GM12878 (cell line): Measurements from ENCODE around the gene TXNRD3. TPM values are rescaled to one million over a fixed set of nuclear protein-coding genes. Genes with fewer than 3 reads are reported as not detected.

ENCODE experiments used
- ATAC-seq: fragments of 200-7000 bp; cut with Tn5 transposase; 3 replicates; pipeline ENCODE4 v1.9.1; 2020; ENCODE audit warnings: mild to moderate bottlenecking, moderate library complexity
- BruUV-seq: library from RNA; stranded (reverse); fragments of 400-500 nt; replicated peaks from 2 replicates; lab custom pipeline; 2021; lab: Mats Ljungman, UMichigan
- CTCF ChIA-PET: fragments of 300-600 bp; sonication (Branson Sonifier 250); formaldehyde crosslinking; extraction: SDS; loops from one replicate; lab custom pipeline; 2021; ENCODE audit warnings: inconsistent platforms; lab: Yijun Ruan, JAX
- POLR2A ChIA-PET: fragments of 350-600 bp; formaldehyde crosslinking; extraction: SDS; loops from one replicate; lab custom pipeline; 2021; ENCODE audit warnings: inconsistent platforms; lab: Charles Lee
- RAD21 ChIA-PET: fragments of 300-600 bp; sonication (Branson Sonifier 250); formaldehyde crosslinking; loops from one replicate; lab custom pipeline; 2023; ENCODE audit warnings: antibody characterized with exemption; ENCODE audit not compliant: unreplicated experiment; lab: Charles Lee
- SMC1A ChIA-PET: fragments of 300-600 bp; sonication (Branson Sonifier 250); formaldehyde crosslinking; loops from one replicate; lab custom pipeline; 2023; ENCODE audit not compliant: unreplicated experiment, uncharacterized antibody; lab: Charles Lee
- DNase-seq: peaks from one replicate; pipeline ENCODE4 v3.0.0-alpha.2; 2011; ENCODE audit warnings: low read depth, low spot score
- FAIRE-seq: peaks from 3 replicates; lab custom pipeline; 2011; peaks lifted over from hg19 to GRCh38; lab: Jason Lieb, UNC
- H2AFZ ChIP-seq: 2 replicates; pipeline ENCODE4 v1.6.0; 2011; ENCODE audit warnings: low read depth, low read length, control low read depth; ENCODE audit not compliant: control insufficient read depth
- H3K27ac ChIP-seq: 2 replicates; pipeline ENCODE4 v1.5.1; 2011; ENCODE audit warnings: control low read depth; ENCODE audit not compliant: control insufficient read depth, insufficient read depth
- H3K27me3 ChIP-seq, 2 experiments: replicated peaks in 1 of 2; 2 replicates each; pipeline versions ENCODE4 v1.6.0 to v1.6.1; 2011; ENCODE audit warnings: low read length in 1 of 2; ENCODE audit not compliant: control insufficient read depth in 2 of 2, insufficient read depth in 2 of 2
- H3K36me3 ChIP-seq, 2 experiments: 2 replicates each; pipeline ENCODE4 v1.5.1; 2011; ENCODE audit warnings: low read length in 1 of 2; ENCODE audit not compliant: control insufficient read depth in 2 of 2, insufficient read depth in 2 of 2
- H3K4me1 ChIP-seq: 2 replicates; pipeline ENCODE4 v1.6.1; 2011; ENCODE audit warnings: mild to moderate bottlenecking, low read length, moderate library complexity, mixed read lengths; ENCODE audit not compliant: control insufficient read depth, insufficient read depth
- H3K4me2 ChIP-seq: 2 replicates; pipeline ENCODE4 v1.6.0; 2011; ENCODE audit warnings: control low read depth; ENCODE audit not compliant: control insufficient read depth, insufficient read depth
- H3K4me3 ChIP-seq: fragments of 200-600 bp; sonication (generic); 2 replicates; pipeline ENCODE4 v1.5.1; 2016
- H3K79me2 ChIP-seq: 2 replicates; pipeline ENCODE4 v1.6.0; 2011; ENCODE audit warnings: low read length; ENCODE audit not compliant: control insufficient read depth, insufficient read depth
- H3K9ac ChIP-seq: 2 replicates; pipeline ENCODE4 v1.8.0; 2011; ENCODE audit warnings: low read length, control low read depth, mixed read lengths; ENCODE audit not compliant: control insufficient read depth, insufficient read depth
- H3K9me3 ChIP-seq: replicated peaks from 3 replicates; pipeline ENCODE4 v1.5.1; 2011; ENCODE audit warnings: mild to moderate bottlenecking, low read length; ENCODE audit not compliant: control insufficient read depth, insufficient read depth
- H4K20me1 ChIP-seq: 2 replicates; pipeline ENCODE4 v1.6.0; 2011; ENCODE audit not compliant: control insufficient read depth, insufficient read depth
- CTCF ChIP-seq, 3 experiments: IDR thresholded peaks in 2 of 3; conservative IDR thresholded peaks in 1 of 3; 2 replicates each; pipeline ENCODE4 v1.5.1; 2011; ENCODE audit warnings: low read depth in 3 of 3, low read length in 3 of 3, mild to moderate bottlenecking in 3 of 3, control low read depth in 2 of 3, moderate library complexity in 2 of 3, inconsistent platforms in 1 of 3, mixed read lengths in 1 of 3; ENCODE audit not compliant: control insufficient read depth in 2 of 3, insufficient read depth in 1 of 3; ENCODE audit errors: extremely low read depth in 1 of 3
- HCFC1 ChIP-seq: fragments of 150-350 bp; IDR thresholded peaks from 2 replicates; pipeline ENCODE4 v1.6.1; 2014; ENCODE audit warnings: low read length
- STAT3 ChIP-seq: IDR thresholded peaks from 2 replicates; pipeline ENCODE4 v1.6.1; 2011; ENCODE audit warnings: low read depth, low read length, improper control_type of control experiment
- WGBS: methylation state at CpG from one replicate; pipeline ENCODE4 v1.1.6; 2016; ENCODE audit warnings: low lambda C conversion rate; ENCODE audit not compliant: insufficient replicate concordance, insufficient coverage; ENCODE audit errors: missing lambda C conversion rate; 5-methylcytosine and 5-hydroxymethylcytosine counted together
- in situ Hi-C: fragments of 300-500 bp; cut with MboI; formaldehyde crosslinking; loops from 9 replicates; pipeline ENCODE4 v1.14.3; 2018; ENCODE audit warnings: mixed read lengths
- intact Hi-C: fragments of 100-400 bp; cut with micrococcal nuclease; formaldehyde crosslinking; loops from one replicate; pipeline ENCODE4 v1.14.2; 2022; ENCODE audit not compliant: unreplicated experiment
- polyA plus RNA-seq, 11 experiments: library from polyadenylated mRNA; depleted of rRNA in 4 of 11; unstranded in 6 of 11; stranded (reverse) in 5 of 11; fragments of >200 nt; fragmentation: Nextera tagmentation in 4 of 11; fragmentation: Illumina TruSeq in 1 of 11; extraction: Ambion mirVana in 4 of 11; extraction: Trizol in 1 of 11; gene quantifications; 1 replicate in 1 of 11; 2 replicates in 10 of 11; pipeline versions ENCODE4 v1.2.1 to v1.2.3, GENCODE V29; 2011 to 2016; ENCODE audit warnings: inconsistent platforms in 2 of 11, missing spikeins in 2 of 11, low read depth in 1 of 11
- total RNA-seq, 4 experiments: library from RNA; depleted of rRNA in 3 of 4; stranded (reverse); fragments of >200 nt in 3 of 4; fragmentation: Illumina TruSeq in 1 of 4; extraction: Trizol in 1 of 4; gene quantifications; 2 replicates each; pipeline versions ENCODE4 v1.2.1 to v1.2.3, GENCODE V29; 2013 to 2021
- TF ChIP-seq, protein P1 (sequence below): fragments of 450-650 bp; IDR thresholded peaks from 2 replicates; pipeline ENCODE4 v1.6.1; 2018; ENCODE audit warnings: mild to moderate bottlenecking, low read depth, moderate library complexity; ENCODE audit not compliant: partially characterized antibody

The TXNRD3 gene
- total and polyA plus RNA-seq, 10 of the 15 experiments (the other 5 are each of a cell fraction or from before 2014, with no cell fraction given) = not detected

DNA sequence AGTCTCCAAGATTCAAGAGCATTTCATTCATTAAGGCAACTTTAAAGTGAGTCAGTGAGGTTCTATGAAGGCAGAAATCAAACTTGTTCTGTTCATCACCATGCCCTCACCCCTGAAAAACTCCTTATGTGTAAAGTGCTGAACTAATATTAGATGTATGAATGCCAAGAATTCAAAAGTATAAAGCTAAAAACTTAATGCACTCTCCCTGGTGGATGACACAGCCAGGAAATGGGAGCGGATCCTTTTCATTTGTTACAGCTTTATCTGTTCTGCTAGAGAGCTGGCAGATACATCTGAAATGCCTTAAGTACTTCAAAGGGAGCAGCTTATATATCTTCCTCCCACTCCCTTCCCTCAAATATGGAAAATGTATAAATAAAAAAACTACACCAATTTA, 8.2 kb downstream of the TXNRD3 start (continued):
- no peak for TF ChIP-seq HCFC1
- TF ChIP-seq, protein P1, sequence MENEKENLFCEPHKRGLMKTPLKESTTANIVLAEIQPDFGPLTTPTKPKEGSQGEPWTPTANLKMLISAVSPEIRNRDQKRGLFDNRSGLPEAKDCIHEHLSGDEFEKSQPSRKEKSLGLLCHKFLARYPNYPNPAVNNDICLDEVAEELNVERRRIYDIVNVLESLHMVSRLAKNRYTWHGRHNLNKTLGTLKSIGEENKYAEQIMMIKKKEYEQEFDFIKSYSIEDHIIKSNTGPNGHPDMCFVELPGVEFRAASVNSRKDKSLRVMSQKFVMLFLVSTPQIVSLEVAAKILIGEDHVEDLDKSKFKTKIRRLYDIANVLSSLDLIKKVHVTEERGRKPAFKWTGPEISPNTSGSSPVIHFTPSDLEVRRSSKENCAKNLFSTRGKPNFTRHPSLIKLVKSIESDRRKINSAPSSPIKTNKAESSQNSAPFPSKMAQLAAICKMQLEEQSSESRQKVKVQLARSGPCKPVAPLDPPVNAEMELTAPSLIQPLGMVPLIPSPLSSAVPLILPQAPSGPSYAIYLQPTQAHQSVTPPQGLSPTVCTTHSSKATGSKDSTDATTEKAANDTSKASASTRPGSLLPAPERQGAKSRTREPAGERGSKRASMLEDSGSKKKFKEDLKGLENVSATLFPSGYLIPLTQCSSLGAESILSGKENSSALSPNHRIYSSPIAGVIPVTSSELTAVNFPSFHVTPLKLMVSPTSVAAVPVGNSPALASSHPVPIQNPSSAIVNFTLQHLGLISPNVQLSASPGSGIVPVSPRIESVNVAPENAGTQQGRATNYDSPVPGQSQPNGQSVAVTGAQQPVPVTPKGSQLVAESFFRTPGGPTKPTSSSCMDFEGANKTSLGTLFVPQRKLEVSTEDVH = no peak
- TF ChIP-seq STAT3 = no peak

DNA sequence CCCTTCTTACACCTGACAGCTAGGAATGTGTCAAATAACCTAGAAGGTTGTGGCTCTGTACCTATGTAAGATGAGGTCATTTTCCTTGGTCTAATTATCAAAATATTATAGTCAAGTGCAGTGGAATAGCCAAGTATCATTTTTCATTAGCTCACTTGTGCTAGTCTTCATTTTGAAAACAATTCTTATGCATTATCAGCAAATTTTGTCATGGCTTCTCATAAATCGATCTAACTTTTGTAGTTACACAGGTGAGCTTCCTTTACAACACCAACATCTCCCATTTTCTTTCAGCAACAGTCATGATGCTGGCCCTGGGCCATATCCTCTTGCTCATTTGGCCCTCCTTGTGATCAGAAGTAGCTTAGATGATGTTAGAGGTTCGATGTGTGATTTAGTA, 10.3 kb downstream of the TXNRD3 start:
- ChIA-PET CTCF (no interaction called here), SMC1A (interaction anchor here (0.9 kb wide), 1 partner anchor 81 kb away, joined by 3 read pairs; no protein-coding TSS in a partner anchor), RAD21 (interaction anchor here (1.7 kb wide), 1 partner anchor 903 kb away, joined by 4 read pairs; no protein-coding TSS in a partner anchor), POLR2A (no interaction called here)
- H3K36me3 ChIP-seq = no peaks in the 10 kb centered on the region
- H3K4me2 ChIP-seq = no peak overlapping the region
- intact Hi-C loops (no loop called here), in situ Hi-C loops (no loop called here)
- no peak overlapping the region for H3K4me3 ChIP-seq
- H3K9me3 ChIP-seq = no peaks in the 10 kb centered on the region
- FAIRE-seq = no peak
- H3K27ac ChIP-seq = no peak overlapping the region
- TF ChIP-seq CTCF (IDR thresholded peaks at IDR 0.05 in 2 of 3, conservative IDR thresholded peaks at IDR 0.05 in 1 of 3; ENCODE audit: control insufficient read depth in 2 of 3, extremely low read depth in 1 of 3, insufficient read depth in 1 of 3, low read depth in 3 of 3, low read length in 3 of 3) = no peak
- TF ChIP-seq, all 136 proteins: peak for 0
- H3K9ac ChIP-seq = no peak overlapping the region
- H2AFZ ChIP-seq = no peak overlapping the region
- WGBS = 0% methylated on average over 2 of the region's 2 CpGs
- H3K4me1 ChIP-seq = no peaks in the 10 kb centered on the region
- H4K20me1 ChIP-seq = no peaks in the 10 kb centered on the region
- H3K79me2 ChIP-seq = no peaks in the 10 kb centered on the region
- no peaks in the 10 kb centered on the region for H3K27me3 ChIP-seq
- ATAC-seq (no peak), DNase-seq (no peak)
- no TSS peak for BruUV-seq
